B cell (primary cell): Measurements from ENCODE around the gene G6PD. TPM values are rescaled to one million over a fixed set of nuclear protein-coding genes. Genes with fewer than 3 reads are reported as not detected.

ENCODE experiments used
- ATAC-seq: fragments of 200-7000 bp; cut with Tn5 transposase; one replicate; pipeline ENCODE4 v1.10.0; 2021; ENCODE audit warnings: low read depth, mild to moderate bottlenecking, moderate number of reproducible peaks, moderate library complexity
- CTCF ChIA-PET: fragments of 350-600 bp; sonication (Branson Sonifier 250); formaldehyde crosslinking; loops from one replicate; lab custom pipeline; 2021; ENCODE audit warnings: antibody characterized with exemption, inconsistent platforms; lab: Charles Lee
- POLR2A ChIA-PET: fragments of 350-600 bp; sonication (Branson Sonifier 250); formaldehyde crosslinking; loops from one replicate; lab custom pipeline; 2021; ENCODE audit warnings: antibody characterized with exemption; lab: Charles Lee
- DNase-seq: peaks from one replicate; pipeline ENCODE4 v3.0.0; 2013
- H2AFZ ChIP-seq: 2 replicates; pipeline ENCODE4 v1.6.1; 2012; ENCODE audit warnings: mild to moderate bottlenecking, low read depth, low read length; ENCODE audit not compliant: insufficient read depth, poor library complexity, severe bottlenecking
- H3K27ac ChIP-seq, 2 donors: 1 replicate in 1 of 2; 2 replicates in 1 of 2; pipeline ENCODE4 v1.5.1; 2012 to 2013; ENCODE audit warnings: low read length in 2 of 2, mild to moderate bottlenecking in 2 of 2, moderate library complexity in 1 of 2
- H3K27me3 ChIP-seq, 4 experiments: fragments of 200-600 bp in 1 of 4; sonication (generic) in 1 of 4; replicated peaks in 1 of 4; 1 replicate in 2 of 4; 2 replicates in 2 of 4; pipeline versions ENCODE4 v1.6.1 to v1.7.0; 2013 to 2016; ENCODE audit warnings: low read length in 3 of 4, mild to moderate bottlenecking in 2 of 4, mixed read lengths in 1 of 4, moderate library complexity in 1 of 4; ENCODE audit not compliant: insufficient read depth in 4 of 4, control insufficient read depth in 3 of 4; ENCODE audit errors: control extremely low read depth in 1 of 4
- H3K36me3 ChIP-seq, 2 experiments: replicated peaks in 1 of 2; 1 replicate in 1 of 2; 2 replicates in 1 of 2; pipeline versions ENCODE4 v1.6.1 to v1.7.1; 2013; ENCODE audit warnings: low read length in 1 of 2; ENCODE audit not compliant: insufficient read depth in 2 of 2, control insufficient read depth in 1 of 2; ENCODE audit errors: control extremely low read depth in 1 of 2, extremely low read depth in 1 of 2
- H3K4me1 ChIP-seq, 2 donors: fragments of 200-600 bp in 1 of 2; sonication (generic) in 1 of 2; 1 replicate in 1 of 2; 2 replicates in 1 of 2; pipeline versions ENCODE4 v1.5.1 to v1.6.1; 2013 to 2017; ENCODE audit warnings: low read length in 2 of 2; ENCODE audit not compliant: control insufficient read depth in 2 of 2, insufficient read depth in 2 of 2
- H3K4me2 ChIP-seq: replicated peaks from 2 replicates; pipeline ENCODE3; 2012; ENCODE audit warnings: mild to moderate bottlenecking, low read depth, low read length; ENCODE audit not compliant: poor library complexity, severe bottlenecking
- H3K4me3 ChIP-seq, 5 experiments: fragments of 200-600 bp in 1 of 5; sonication (generic) in 1 of 5; 1 replicate in 3 of 5; 2 replicates in 2 of 5; pipeline versions ENCODE4 v1.5.1 to v1.7.0; 2011 to 2016; ENCODE audit warnings: low read length in 4 of 5, mild to moderate bottlenecking in 4 of 5, low read depth in 2 of 5, control low read depth in 1 of 5, moderate library complexity in 1 of 5; ENCODE audit not compliant: insufficient read depth in 1 of 5; ENCODE audit errors: control extremely low read depth in 1 of 5, extremely low read depth in 1 of 5
- H3K79me2 ChIP-seq: fragments of 200-600 bp; sonication (generic); one replicate; pipeline ENCODE4 v1.6.0; 2016; ENCODE audit warnings: low read length; ENCODE audit not compliant: control insufficient read depth, insufficient read depth
- H3K9ac ChIP-seq: fragments of 200-600 bp; sonication (generic); 2 replicates; pipeline ENCODE4 v1.6.1; 2017; ENCODE audit warnings: mild to moderate bottlenecking, low read length, moderate library complexity
- H3K9me3 ChIP-seq, 3 donors: one replicate each; pipeline versions ENCODE4 v1.6.1 to v1.7.1; 2013; ENCODE audit warnings: low read length in 2 of 3; ENCODE audit not compliant: control insufficient read depth in 2 of 3, insufficient read depth in 1 of 3; ENCODE audit errors: control extremely low read depth in 1 of 3
- H4K20me1 ChIP-seq: 2 replicates; pipeline ENCODE4 v1.6.0; 2012; ENCODE audit warnings: mild to moderate bottlenecking, low read length; ENCODE audit not compliant: insufficient read depth, control insufficient read depth, poor library complexity, severe bottlenecking
- H3K27ac Mint-ChIP-seq: one replicate; pipeline ENCODE4 v1.8.0; 2021; ENCODE audit warnings: mixed read lengths
- H3K27me3 Mint-ChIP-seq: one replicate; pipeline ENCODE4 v1.8.0; 2021; ENCODE audit warnings: mixed read lengths
- H3K4me1 Mint-ChIP-seq: one replicate; pipeline ENCODE4 v1.8.0; 2021; ENCODE audit warnings: mixed read lengths
- H3K4me3 Mint-ChIP-seq: one replicate; pipeline ENCODE4 v1.8.0; 2021; ENCODE audit warnings: mixed read lengths
- H3K9me3 Mint-ChIP-seq: one replicate; pipeline ENCODE4 v1.8.0; 2022; ENCODE audit warnings: mixed read lengths; ENCODE audit not compliant: insufficient read depth
- CTCF ChIP-seq: fragments of 200-600 bp; IDR thresholded peaks from one replicate; pipeline ENCODE4 v1.8.0; 2022; ENCODE audit warnings: antibody characterized with exemption, mild to moderate bottlenecking
- EZH2 ChIP-seq: IDR thresholded peaks from 2 replicates; pipeline ENCODE4 v1.6.1; 2012; ENCODE audit warnings: borderline replicate concordance, low read depth, mild to moderate bottlenecking, moderate library complexity, low read length; ENCODE audit not compliant: insufficient read depth, poor library complexity, severe bottlenecking
- WGBS: methylation state at CpG from one replicate; pipeline ENCODE4 v1.1.5; 2013; ENCODE audit warnings: missing lambda C conversion rate; ENCODE audit not compliant: insufficient coverage; 5-methylcytosine and 5-hydroxymethylcytosine counted together
- intact Hi-C: fragments of 100-400 bp; cut with micrococcal nuclease; formaldehyde crosslinking; loops from one replicate; pipeline ENCODE4 v1.10.0; 2022
- polyA plus RNA-seq: library from polyadenylated mRNA; depleted of rRNA; stranded (reverse); fragments of >200 nt; gene quantifications from 2 replicates; pipeline ENCODE4 v1.2.3, GENCODE V29; 2012
- total RNA-seq, 2 donors: library from RNA; stranded (reverse); fragments of 120-200 nt in 1 of 2; gene quantifications; 1 replicate in 1 of 2; 2 replicates in 1 of 2; pipeline versions ENCODE4 v1.2.3 to v1.2.4, GENCODE V29; 2013 to 2022

The G6PD gene
- total and polyA plus RNA-seq, 2 donors (not counting 1 experiment from before 2014, with no cell fraction given): 61.2 to 64.4 TPM

- Histone ChIP-seq H3K27ac (no peak overlapping the region), H3K4me1 (no peaks in the 10 kb centered on the region), H3K4me2 (no peak overlapping the region), H2AFZ (no peak overlapping the region), H3K79me2 (no peaks in the 10 kb centered on the region), H4K20me1 (no peaks in the 10 kb centered on the region), H3K27me3 (no peaks in the 10 kb centered on the region), H3K9me3 (peaks cover 0 to 11% (median 0%) of the 10 kb centered on the region in 3 donors), H3K4me3 (no peak overlapping the region), H3K9ac (no peak overlapping the region), H3K36me3 (no peaks in the 10 kb centered on the region)
- ATAC-seq (no peak), DNase-seq (no peak)
- ChIA-PET CTCF (no interaction called here), POLR2A (no interaction called here)
- H3K4me3 Mint-ChIP-seq: no peak overlapping the region
- WGBS: no CpG with 5 or more reads among the region's 2 CpGs
- H3K27me3 Mint-ChIP-seq: peaks cover 12% of the 10 kb centered on the region
- no peak for TF ChIP-seq CTCF
- TF ChIP-seq EZH2: no peak
- H3K4me1 Mint-ChIP-seq: no peaks in the 10 kb centered on the region
- H3K27ac Mint-ChIP-seq: no peak overlapping the region
- H3K9me3 Mint-ChIP-seq: no peaks in the 10 kb centered on the region
- intact Hi-C loops: no loop called here
Observed at GRCh38 chrX:154595559-154596249, 49.1 kb upstream of the G6PD start.

DNA sequence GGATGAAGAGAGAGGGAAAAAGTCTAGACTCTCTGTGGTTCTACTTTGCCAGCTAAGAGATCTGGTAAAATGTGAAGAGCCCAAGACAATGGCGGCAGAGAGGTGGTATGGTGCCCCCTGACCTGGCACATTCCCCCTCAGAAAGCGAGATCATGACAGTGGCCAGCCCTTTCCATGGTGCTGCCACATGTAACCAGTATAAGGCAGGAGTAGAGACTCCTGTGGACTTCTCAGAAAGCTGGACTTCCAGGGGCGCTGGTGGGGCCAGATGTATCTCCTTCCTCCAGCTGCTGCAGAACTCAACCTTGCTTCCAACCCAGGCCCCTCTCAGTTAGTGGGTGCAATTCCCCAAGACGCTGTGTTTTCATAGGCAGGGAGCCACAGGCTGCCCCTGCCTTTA lies 47.8 kb upstream of the G6PD start:
- intact Hi-C loops: no loop called here
- CTCF ChIA-PET: no interaction called here
- H3K9me3 ChIP-seq: peaks cover 0 to 11% (median 0%) of the 10 kb centered on the region in 3 donors
- Mint-ChIP-seq H3K4me1 (no peaks in the 10 kb centered on the region), H3K27me3 (peaks cover 12% of the 10 kb centered on the region), H3K27ac (no peak overlapping the region), H3K9me3 (no peaks in the 10 kb centered on the region), H3K4me3 (no peak overlapping the region)
- 96% methylated on average over 4 of the region's 4 CpGs for WGBS
- no peak overlapping the region for H3K9ac ChIP-seq
- no peak for ATAC-seq
- DNase-seq: no peak
- TF ChIP-seq EZH2 (no peak), CTCF (no peak)
- no peaks in the 10 kb centered on the region for H3K27me3 ChIP-seq
- H2AFZ ChIP-seq: no peak overlapping the region
- no peaks in the 10 kb centered on the region for H3K4me1 ChIP-seq
- no peak overlapping the region for H3K27ac ChIP-seq
- H4K20me1 ChIP-seq: no peaks in the 10 kb centered on the region
- no peak overlapping the region for H3K4me2 ChIP-seq
- H3K79me2 ChIP-seq: no peaks in the 10 kb centered on the region
- no peaks in the 10 kb centered on the region for H3K36me3 ChIP-seq
- no peak overlapping the region for H3K4me3 ChIP-seq
- POLR2A ChIA-PET: no interaction called here
